Muscle of arm (tissue), 12 donors: ENCODE measurements around the gene PPM1K. TPM values are rescaled to one million over a fixed set of nuclear protein-coding genes. Genes with fewer than 3 reads are reported as not detected.

ENCODE experiments used
- DNase-seq: peaks from one replicate; pipeline ENCODE4 v3.0.0-alpha.2; 2013
- polyA plus RNA-seq, 12 donors: library from polyadenylated mRNA; unstranded; fragments of 120-200 nt; gene quantifications; one replicate each; pipeline ENCODE4 v1.2.1, GENCODE V29; 2013; ENCODE audit not compliant: insufficient read length in 12 of 12

PPM1K gene
- polyA plus RNA-seq, 12 donors: 13.1 to 64.0 (median 19.1) TPM

GRCh38 chr4:88280228-88280795 lies 4.0 kb downstream of the PPM1K start:
- no peak for DNase-seq

GRCh38 chr4:88277711-88278225 lies 6.6 kb downstream of the PPM1K start:
- DNase-seq: no peak

GRCh38 chr4:88276952-88277710 lies 7.2 kb downstream of the PPM1K start:
- DNase-seq: no peak

GRCh38 chr4:88275949-88276515 lies 8.3 kb downstream of the PPM1K start:
- no peak for DNase-seq

GRCh38 chr4:88275516-88275915 lies 8.8 kb downstream of the PPM1K start:
- no peak for DNase-seq

- no peak for DNase-seq
Observed at GRCh38 chr4:88268913-88269312, 15.4 kb downstream of the PPM1K start.

GRCh38 chr4:88264336-88264735 lies 20.0 kb downstream of the PPM1K start:
- DNase-seq: no peak

GRCh38 chr4:88257726-88258125 lies 26.6 kb downstream of the PPM1K start:
- DNase-seq: no peak

GRCh38 chr4:88255111-88255510 lies 29.2 kb downstream of the PPM1K start:
- DNase-seq: no peak

- DNase-seq: no peak
Observed at GRCh38 chr4:88251924-88252323, 32.4 kb downstream of the PPM1K start.

- no peak for DNase-seq
Observed at GRCh38 chr4:88247148-88247547, 37.2 kb downstream of the PPM1K start.

- DNase-seq: no peak
Observed at GRCh38 chr4:88246600-88246999, 37.8 kb downstream of the PPM1K start.

GRCh38 chr4:88244816-88245579 lies 39.4 kb downstream of the PPM1K start:
- no peak for DNase-seq

GRCh38 chr4:88244056-88244455 lies 40.3 kb downstream of the PPM1K start:
- no peak for DNase-seq

- no peak for DNase-seq
Observed at GRCh38 chr4:88242144-88242543, 42.2 kb downstream of the PPM1K start.

- no peak for DNase-seq
Observed at GRCh38 chr4:88240297-88240714, 44.1 kb downstream of the PPM1K start.

- DNase-seq: peak; percentile 67
Observed at GRCh38 chr4:88230969-88231771, 53.2 kb downstream of the PPM1K start.

GRCh38 chr4:88230461-88230891 lies 53.9 kb downstream of the PPM1K start:
- DNase-seq: no peak

GRCh38 chr4:88227734-88228133 lies 56.6 kb downstream of the PPM1K start:
- DNase-seq: no peak

GRCh38 chr4:88226143-88226542 lies 58.2 kb downstream of the PPM1K start:
- DNase-seq: no peak
